NCI-H510A treated with DMSO at 0.1 percent for 48 hours (cell line): Measurements from ENCODE around the gene ARHGAP33.
"Not testable (repeated sequence)": the region's sequence is repeated elsewhere in the genome, so short reads cannot be mapped to it uniquely, and the experiment has no call there.

ENCODE experiments used
- DNase-seq: peaks from one replicate; lab custom pipeline; 2025; lab: John Stamatoyannopoulos, UW

The ARHGAP33 gene

DNA sequence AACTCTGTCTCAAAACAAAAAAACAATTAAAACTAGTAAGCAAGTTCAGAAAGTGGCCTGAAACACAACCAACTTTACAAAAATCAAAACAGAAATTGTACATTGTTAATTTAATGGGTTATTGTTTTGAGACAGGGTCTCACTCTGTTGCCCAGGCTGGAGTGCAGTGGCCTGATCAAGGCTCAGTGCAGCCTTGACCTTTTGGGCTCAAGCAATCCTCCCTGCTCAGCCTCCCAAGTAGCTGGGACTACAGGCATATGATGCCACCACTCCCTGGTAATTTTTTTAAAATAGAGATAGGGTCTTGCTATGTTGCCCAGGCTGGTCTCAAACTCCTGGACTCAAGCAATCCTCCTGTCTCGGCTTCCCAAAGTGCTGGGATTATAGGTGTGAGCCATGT is 20.2 kb downstream of the ARHGAP33 start:
- not testable (repeated sequence) for DNase-seq

DNA sequence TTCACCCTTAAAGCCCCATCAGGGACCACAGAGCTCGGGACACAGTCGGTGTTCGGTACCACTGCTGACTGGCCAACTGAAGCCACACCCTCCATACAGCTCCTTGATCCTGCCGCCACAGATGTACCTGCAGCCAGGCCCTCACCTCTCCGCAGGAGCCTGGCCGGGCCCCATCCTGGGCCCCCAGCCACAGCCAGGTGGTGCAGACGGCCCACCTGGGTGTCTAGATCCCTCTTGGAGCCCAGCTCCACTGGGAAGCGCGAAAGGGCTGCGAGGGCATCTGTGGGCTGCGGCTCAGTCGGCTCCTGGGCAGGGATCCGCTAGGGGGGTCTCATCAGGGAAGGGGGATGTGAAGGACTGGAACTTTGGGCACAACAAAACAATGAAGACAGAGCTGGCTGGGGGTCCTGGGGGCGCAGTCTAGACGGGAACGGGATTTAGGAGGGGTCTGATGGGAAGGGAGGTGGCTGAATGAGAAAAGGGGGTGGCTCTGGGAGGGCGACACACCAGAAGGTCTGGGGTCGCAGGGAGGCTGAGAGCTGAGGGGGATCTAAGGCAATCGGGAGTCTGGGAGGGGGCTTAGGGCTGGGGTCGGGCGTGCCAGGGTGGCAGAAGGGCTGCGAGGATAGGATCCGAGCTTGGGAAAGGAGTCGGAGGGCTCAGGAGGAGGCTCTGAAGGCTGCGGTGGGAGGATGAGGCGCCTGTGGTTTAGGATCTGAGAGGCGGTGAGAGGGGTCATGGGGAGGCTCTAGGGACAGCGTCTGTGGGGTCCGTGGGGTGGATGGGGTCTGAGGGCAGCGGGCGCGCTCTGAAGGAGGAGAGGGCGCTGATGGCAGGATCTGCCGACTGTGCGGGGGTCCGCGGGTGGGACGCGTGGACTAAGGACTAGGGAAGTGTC is 21.5 kb downstream of the ARHGAP33 start:
- DNase-seq, result no peak

DNA sequence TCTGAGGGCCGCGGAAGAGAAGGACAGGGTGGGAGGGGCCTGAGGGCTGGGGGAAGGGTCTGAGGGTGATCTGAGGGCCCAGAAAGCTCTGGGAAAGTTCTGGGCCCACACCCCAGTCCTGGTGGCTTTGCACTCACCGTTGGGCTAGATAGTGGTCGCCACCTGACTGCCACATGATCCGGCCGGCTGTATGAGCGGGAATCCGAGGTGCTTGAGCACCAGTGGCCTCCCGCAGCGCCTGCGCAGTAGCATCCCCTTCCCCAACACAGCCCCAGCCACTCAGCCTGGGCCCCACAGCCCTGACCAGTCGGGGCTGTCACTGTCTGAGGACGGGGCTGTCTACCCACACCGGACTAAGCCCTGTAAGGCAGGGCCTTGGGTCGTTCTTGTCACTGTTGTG is 22.3 kb downstream of the ARHGAP33 start:
- no peak for DNase-seq

DNA sequence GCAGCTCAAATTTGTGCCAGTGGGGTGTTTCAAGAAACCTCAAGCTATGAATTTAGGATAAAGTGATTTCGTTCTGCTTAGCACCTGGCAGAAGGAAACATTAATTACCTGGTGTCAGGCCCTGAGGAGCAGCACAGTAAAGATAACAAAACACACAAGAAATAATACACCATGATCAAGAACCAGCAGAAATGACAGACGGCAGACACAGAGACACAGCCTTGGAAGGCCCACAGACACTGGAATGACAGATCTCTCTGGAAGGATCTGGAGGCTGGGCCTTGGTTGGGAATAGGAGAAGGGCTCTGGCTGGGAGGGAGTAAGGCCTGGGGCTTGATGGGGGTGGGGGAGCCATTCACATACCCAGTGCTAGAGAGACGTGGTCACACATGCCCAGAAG is 26.5 kb downstream of the ARHGAP33 start:
- no peak for DNase-seq

DNA sequence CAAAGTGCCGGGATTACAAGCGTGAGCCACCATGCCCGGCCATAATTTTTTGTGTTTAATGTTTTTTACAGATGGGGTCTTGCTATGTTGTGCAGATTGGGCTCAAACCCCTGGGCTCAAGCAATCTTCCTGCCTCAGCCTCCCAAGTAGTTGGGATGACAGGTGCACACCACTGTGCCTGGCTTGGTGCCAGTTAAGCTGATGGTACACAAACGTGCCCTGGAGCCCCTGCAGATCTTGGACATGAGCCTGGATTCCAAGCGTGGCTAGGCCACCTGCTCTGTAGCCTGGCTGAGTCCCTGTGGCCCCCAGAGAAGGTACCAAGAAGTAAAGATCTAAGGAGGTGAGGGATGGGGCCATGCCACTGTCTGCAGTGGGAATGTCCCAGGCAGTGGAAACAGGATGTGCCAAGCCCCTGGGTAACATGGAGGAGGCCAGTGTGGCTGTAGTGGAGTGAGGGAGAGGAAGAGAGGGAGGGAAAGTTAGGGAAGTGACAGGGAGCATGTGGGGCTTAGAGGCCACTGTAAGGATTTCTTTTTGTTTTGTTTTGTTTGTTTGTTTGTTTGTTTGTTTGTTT is 30.2 kb downstream of the ARHGAP33 start:
- peak; percentile 61 for DNase-seq

DNA sequence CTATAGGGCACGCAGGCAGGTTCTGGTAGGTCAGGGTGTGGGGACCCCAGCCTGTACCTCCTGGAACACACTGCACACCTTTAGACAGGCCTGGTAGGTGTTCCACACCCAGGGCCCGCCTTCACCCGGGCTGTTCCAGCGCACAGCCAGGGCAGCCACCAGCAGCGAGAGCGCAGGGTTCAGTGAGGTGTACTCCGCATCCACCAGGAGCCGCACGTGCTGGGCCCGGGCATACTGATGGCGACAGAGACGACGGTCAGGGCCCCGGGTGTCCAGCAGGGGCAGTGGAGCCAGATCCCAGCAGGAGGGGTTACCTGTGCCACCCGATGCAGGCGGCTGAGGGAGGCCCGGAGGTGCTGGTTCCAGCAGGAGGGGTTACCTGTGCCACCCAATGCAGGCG is 31.2 kb downstream of the ARHGAP33 start:
- DNase-seq, result no peak

DNA sequence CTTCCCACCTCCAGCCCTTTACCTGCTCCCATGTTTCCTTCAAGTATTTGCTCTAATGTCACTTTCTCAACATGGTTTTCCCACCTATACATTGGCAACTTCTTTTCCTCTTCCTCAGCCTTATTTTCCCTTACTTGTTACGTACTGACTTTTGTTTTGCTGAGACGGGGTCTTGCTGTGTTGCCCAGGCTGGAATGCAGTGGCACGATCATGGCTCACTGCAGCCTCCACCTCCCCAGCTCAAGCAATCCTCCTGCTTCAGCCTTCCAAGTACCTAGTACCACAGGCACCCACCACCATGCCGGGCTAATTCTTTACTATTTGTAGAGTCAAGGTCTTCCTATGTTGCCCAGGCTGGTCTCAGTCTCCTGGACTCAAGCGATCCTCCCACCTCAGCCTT is 32.3 kb downstream of the ARHGAP33 start:
- DNase-seq, result no peak

DNA sequence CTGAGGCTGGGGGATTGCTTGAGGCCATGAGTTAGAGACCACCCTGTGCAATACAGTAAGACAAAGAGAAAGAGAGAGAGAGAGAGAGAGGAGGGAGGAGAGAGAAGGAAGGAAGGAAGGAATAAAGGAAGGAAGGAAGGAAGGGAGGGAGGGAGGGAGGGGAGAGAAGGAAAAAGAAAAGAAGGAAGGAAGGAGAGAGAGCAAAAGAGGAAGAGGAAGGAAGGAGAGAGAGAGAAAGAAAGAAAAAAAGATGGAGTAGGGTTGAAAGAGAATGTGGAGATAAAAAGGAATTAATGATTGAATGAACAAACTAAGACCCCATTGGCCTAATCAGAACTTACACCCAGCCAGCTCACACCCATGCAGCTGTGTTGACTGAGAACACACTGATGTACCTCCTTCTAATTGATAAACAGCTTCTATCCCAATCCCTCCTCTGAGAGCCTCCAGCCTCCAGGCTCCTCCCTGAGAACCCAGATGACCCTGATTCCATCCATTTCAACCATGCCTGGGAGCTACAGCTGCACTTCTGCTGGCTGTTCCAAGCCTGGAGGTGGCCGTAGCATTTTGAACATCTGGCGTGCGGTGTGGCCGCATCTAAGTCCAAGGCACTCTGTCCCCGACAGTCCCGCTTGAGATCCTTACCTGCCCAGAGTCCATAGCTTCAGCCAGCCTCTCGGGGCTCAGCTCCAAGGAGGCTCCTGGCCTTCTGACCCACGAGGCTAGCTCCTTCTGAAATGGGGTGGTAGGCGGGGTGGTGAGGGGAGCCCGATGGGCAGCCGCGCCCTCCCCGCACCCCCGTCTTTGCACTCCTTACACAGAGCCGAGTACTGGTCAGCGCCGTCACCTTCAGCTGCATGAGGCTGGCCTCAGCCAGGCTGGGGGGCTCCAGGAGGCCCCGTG is 36.2 kb downstream of the ARHGAP33 start:
- no peak for DNase-seq

DNA sequence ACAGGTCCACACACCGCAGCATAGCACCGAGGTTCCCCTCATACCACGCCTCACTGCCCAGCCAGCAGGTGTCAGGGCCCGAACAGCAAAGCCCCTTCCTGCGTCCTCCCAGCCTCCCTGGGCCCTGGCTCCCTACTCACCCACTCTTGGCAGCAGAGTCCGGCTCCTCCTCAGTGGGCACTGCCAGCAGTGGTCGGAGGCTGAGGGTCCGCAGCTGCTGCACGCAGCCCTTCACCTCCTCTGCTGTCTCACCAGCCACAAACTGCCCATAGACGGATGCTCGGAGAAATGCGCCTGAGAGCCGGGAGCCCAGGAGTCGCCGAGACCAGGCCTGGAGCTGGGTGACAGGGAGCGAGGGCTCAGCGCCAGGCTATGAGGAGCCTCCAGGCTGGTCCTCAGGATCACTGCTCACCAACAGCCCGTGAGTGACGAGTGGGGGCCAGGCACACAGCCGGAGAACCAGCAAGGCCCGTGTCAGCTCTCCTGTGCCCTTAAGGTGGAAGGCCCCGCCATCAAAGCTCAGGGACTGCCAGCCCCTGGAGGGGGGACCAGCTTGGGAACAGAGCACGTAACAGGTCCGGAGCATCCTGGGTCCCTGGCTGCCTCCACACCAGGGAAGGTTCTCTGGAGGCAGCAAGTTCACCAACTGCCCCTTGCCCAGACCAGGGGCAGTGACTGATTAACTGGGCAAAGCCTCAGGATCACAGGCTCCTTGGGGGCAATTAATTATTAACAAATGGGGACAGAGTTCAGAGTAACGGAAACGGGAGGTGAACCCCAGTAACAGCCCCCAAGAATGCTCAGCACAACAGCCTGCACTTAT is 37.1 kb downstream of the ARHGAP33 start, which contains the start of gene PRODH2:
Gene PRODH2 (minus strand): TSS at position 626 of the 823 bp plus-strand sequence. CDS start 40 bp downstream, at position 586.
- DNase-seq, result no peak

DNA sequence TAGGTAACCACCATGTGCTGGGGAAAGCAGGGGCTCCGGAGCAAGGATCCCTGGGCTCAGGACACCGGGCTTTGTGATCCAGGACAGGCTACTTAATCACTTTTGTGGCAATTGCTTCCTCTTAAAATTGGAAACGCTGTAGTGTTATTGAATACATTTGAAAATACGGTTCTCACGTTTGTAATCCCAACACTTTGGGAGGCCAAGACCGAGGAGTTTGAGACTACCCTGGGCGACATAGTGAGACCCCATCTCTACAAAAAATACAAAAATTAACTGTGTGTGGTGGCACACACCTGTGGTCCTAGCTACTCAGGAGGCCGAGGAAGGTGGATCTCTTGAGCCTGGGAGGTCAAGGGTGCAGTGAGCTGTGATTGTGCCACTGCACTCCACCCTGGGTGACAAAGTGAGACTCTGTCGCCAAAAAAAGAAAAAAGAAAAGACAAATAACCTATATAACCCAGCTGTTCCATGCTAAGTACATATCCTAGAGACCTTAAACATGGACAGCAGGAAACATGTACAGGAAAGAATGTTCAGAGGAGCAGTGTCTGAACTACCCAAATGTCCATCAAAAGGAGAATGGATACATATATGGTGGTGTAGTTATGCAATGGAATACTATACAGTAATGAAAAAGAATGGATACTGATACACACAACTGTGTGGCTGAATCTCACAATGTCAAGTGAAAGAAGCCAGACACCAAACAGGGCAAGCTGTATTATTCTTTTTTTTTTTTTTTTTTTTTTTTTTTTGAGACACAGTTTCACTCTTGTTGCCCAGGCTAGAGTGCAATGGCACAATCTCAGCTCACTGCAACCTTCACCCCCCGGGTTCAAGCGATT is 37.9 kb downstream of the ARHGAP33 start:
- no peak for DNase-seq

DNA sequence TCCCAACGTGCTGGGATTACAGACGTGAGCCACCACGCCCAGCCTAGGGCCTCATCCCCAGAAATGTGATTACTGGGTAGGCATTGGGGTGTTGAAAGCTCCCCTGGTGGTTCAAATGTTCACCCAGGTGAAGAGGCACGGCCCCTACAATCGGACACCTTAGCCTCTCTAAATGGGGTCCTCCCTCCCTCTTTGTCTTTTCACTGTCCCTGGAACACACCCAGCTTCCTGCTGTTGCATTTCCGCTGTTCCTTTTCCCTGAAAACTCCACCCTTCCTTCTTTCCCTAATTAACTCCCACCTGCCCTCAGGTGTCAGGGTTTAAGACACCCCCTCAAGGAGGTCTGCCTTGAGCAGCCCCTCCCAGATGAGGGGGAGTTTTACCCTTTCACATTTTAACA is 40.9 kb downstream of the ARHGAP33 start:
- no peak for DNase-seq

DNA sequence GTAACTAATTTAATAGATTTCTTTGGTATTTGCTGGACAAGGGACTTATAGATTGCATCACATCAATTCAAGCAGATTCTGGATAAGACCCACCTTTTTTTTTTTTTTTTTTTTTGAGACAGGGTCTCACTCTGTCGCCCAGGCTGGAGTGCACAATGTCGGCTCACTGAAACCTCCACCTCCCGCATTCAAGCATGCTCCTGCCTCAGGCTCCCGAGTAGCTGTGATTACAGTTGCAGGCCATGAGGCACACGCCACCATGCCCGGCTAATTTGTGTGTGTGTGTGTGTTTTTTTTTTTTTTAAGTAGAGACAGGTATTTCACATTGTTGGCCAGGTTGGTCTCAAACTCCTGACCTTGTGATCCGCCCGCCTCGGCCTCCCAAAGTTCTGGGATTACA is 41.5 kb downstream of the ARHGAP33 start:
- no peak for DNase-seq

DNA sequence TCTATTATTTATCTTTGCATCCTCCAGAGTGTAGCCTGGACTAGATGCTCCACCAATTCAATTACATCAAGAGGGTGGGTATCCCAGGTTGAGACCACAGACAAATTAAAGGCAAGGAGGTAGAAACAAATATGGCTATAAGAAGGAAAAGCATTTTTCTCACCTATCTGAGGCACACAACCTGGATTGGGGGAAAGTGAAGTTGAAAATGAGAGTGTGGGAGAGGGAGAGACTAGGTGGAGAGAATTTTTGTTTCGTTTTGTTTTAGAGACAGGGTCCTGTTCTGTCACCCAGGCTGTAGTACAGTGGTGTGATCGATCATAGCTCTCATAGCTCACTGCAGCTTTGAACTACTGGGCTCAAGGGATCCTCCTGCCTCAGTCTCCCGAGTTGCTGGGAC is 43.1 kb downstream of the ARHGAP33 start:
- DNase-seq, result no peak

DNA sequence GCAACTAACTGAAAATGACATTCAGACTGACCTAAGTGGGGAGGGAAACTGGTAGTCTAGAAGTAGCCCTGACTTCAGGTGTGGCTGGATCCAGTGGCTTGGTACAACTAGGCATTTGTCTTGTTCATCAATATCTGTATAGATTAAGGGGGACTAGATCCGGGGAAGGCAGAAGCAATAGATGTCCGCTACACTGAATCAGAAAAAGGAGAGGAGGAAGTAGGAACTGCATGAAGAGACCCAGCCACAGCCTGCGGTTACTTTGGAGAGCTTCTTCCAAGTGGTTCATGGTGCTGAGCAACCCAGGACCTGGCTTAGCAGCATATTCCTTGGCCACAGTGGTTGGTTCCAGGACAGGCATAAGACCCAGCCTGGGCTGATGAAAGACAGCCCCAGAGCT is 47.2 kb downstream of the ARHGAP33 start:
- DNase-seq, result no peak

DNA sequence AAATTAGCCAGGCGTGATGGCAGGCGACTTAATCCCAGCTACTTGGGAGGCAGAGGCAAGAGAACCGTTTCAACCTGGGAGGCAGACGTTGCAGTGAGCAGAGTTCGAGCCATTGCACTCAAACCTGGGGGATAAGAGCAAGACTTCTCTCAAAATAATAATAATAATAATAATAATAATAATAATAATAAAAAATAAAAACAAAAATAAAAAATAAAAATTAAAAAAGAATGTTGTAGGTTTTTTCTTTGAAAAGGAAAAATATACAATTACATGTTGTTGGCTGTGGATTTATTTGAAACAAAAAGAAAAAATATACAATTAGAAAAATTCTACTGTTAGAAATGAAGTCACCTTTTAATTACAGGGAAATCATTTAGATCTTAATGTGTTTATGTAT is 48.8 kb downstream of the ARHGAP33 start:
- DNase-seq, result no peak

DNA sequence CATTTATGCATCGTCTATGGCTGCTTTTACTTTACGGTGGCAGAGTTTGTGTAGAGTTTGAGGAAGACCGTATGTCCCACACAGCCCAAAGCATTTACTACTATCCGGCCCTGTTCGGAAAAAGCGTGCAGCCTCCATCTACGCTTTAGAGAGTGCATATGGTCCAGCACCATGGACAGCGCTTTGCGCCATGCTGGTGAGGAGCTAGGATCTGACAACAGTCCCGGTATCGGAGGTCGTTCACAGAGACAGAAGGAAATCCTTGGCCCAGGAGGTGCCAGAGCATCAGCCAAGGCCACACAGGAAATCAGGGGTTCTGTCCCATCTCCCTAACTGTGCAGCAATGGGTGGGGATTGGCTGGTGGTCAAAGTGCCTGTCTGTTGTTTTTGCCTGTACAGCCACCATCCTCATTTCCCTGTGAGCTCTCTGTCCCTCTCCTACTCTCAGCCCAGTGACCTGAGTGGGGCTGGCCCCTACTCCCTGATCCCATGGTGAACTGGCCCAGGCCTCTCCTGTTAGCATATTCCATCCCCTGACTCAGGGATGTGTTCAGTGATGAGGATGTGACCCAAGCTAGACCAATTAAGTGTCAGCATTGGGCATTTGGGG is 53.4 kb downstream of the ARHGAP33 start:
- DNase-seq, result no peak

DNA sequence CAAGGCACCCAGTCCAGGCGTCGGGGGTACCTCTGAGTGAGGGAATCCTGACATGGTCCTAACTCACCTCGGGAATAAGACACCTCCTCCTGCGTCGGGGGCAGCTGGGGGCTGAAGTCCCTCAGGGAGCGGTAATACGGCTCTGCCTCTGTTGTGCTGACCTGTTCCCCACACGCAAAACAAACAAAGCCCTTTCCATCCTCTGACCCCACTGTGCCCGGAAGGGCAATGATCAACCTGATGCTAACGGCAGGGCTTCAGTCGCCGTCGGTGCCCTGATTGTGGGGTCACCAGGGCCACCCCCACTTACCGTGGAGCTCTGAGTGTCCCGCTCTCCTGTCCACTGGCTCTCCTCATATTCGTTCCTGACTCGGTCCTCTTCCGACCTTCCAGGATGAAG is 55.6 kb downstream of the ARHGAP33 start:
- no peak for DNase-seq

DNA sequence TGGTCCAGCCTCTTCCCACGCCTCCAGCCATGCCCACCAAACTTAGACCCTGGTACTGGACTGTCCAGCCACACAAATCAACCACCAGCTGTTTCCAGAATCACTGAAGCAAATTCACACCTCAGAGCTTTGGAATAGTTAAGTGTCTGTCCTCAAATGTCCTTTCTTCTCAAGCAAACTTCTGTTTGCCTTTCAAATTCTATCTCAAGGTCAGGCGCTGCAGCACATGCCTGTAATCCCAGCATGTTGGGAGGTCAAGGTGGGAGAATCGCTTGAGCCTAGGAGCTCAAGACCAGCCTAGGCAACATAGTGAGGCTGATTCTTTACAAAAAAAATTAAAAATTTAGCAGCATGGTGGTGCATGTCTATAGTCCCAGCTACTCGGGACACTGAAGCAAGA is 56.7 kb downstream of the ARHGAP33 start:
- no peak for DNase-seq

DNA sequence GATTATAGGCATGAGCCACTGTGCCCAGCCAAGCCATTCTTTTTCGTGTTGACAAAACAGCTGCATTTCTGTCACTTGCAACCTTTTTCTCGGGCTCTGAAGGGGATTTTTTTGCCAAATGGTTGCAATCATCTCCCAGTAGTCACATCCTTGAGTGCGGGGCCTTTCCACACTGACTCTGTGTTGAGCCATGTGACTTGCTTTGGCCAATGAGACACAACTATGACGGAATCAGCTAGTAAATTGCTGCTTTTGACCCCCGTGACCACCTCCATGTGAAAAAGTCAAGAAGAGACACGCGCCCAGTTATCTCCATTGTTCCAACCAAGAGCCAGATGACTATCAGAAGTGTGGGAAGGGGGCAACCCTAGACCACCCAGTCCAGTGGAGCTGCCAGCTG is 58.6 kb downstream of the ARHGAP33 start:
- DNase-seq, result no peak

DNA sequence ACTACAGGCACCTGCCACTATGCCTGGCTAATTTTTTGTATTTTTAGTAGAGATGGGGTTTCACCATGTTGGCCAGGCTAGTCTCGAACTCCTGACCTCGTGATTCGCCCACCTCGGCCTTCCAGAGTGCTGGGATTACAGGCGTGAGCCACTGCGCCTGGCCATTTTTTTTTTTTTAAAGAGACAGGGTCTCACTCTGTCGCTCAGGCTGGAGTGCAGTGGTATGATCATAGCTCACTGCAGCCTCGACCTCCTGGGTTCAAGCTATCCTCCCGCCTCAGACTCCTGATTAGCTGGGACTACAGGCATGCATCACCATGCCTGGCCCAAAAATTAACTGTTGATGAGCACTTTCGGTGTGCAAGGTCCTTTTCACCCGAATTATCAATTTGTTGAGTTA is 60.7 kb downstream of the ARHGAP33 start:
- DNase-seq, result not testable (repeated sequence)
